Kidney (tissue), 14 donors: ENCODE results near the gene TUBB4A. TPM values are rescaled to one million over a fixed set of nuclear protein-coding genes. Genes with fewer than 3 reads are reported as not detected.

Source experiments
- DNase-seq, 5 donors: peaks; one replicate each; pipeline ENCODE4 v3.0.0-alpha.2; 2013 to 2020
- FAIRE-seq: peaks from 2 replicates; lab custom pipeline; 2012; peaks lifted over from hg19 to GRCh38; lab: Jason Lieb, UNC
- H3K27ac ChIP-seq, 2 donors: one replicate each; pipeline ENCODE4 v1.7.0; 2013; ENCODE audit warnings: low read depth in 2 of 2, low read length in 2 of 2, inconsistent platforms in 1 of 2
- H3K27me3 ChIP-seq: one replicate; pipeline ENCODE4 v1.7.1; 2013; ENCODE audit warnings: low read length, inconsistent platforms; ENCODE audit not compliant: control insufficient read depth, insufficient read depth
- H3K36me3 ChIP-seq, 3 donors: one replicate each; pipeline versions ENCODE4 v1.7.0 to v1.7.1; 2013; ENCODE audit warnings: low read length in 3 of 3, control low read depth in 1 of 3, inconsistent platforms in 1 of 3; ENCODE audit not compliant: insufficient read depth in 3 of 3, control insufficient read depth in 2 of 3
- H3K4me1 ChIP-seq, 3 donors: one replicate each; pipeline versions ENCODE4 v1.7.0 to v1.7.1; 2013; ENCODE audit warnings: low read length in 3 of 3, inconsistent platforms in 1 of 3, low read depth in 1 of 3; ENCODE audit not compliant: control insufficient read depth in 2 of 3, insufficient read depth in 2 of 3
- H3K4me3 ChIP-seq, 3 donors: one replicate each; pipeline versions ENCODE4 v1.7.0 to v1.8.1; 2013; ENCODE audit warnings: low read length in 3 of 3, control low read depth in 1 of 3, inconsistent platforms in 1 of 3
- H3K9ac ChIP-seq, 3 donors: one replicate each; pipeline versions ENCODE4 v1.7.0 to v1.7.1; 2013; ENCODE audit warnings: low read length in 3 of 3, control low read depth in 1 of 3, inconsistent platforms in 1 of 3
- H3K9me3 ChIP-seq, 3 donors: one replicate each; pipeline versions ENCODE4 v1.7.0 to v1.7.1; 2013; ENCODE audit warnings: low read length in 3 of 3, control low read depth in 1 of 3, inconsistent platforms in 1 of 3; ENCODE audit not compliant: control insufficient read depth in 2 of 3, insufficient read depth in 1 of 3
- intact Hi-C: fragments of 100-400 bp; cut with DNase I; formaldehyde crosslinking; loops from one replicate; pipeline ENCODE4 v1.11.1; 2022
- polyA plus RNA-seq: library from polyadenylated mRNA; stranded (reverse); fragments of 350-450 nt; fragmentation: Illumina TruSeq; extraction: RNeasy Lipid Tissue Mini Kit (QIAGEN cat#74804); gene quantifications from one replicate; pipeline ENCODE4 v1.2.3, GENCODE V29; 2014; ENCODE audit warnings: low read depth, low replicate concordance; ENCODE audit not compliant: insufficient read depth
- total RNA-seq: library from RNA; stranded (reverse); fragmentation: NEBNext Ultra II Directional; extraction: Animal tissue kit (Norgen Biotek cat#: 25700); gene quantifications from one replicate; pipeline ENCODE4 v1.2.1, GENCODE V29; 2021
- TF ChIP-seq, protein P1 (sequence below): IDR thresholded peaks from 3 replicates; pipeline ENCODE4 v1.5.1; 2012; ENCODE audit warnings: mild to moderate bottlenecking, moderate library complexity, borderline replicate concordance; ENCODE audit not compliant: insufficient read depth; ENCODE audit errors: extremely low read depth
- donor health status: control.
- donor health status: control.
- donor health status: control.
- donor health status: control.
- donor health status: control.
- donor health status: DM: yes; HTN: yes; CAD: no.
- donor health status: Normal renal cell carcinoma (clear cell type).

TUBB4A gene
- total and polyA plus RNA-seq, 2 donors from 2014 or later = 4.4 to 11.3 TPM

DNA sequence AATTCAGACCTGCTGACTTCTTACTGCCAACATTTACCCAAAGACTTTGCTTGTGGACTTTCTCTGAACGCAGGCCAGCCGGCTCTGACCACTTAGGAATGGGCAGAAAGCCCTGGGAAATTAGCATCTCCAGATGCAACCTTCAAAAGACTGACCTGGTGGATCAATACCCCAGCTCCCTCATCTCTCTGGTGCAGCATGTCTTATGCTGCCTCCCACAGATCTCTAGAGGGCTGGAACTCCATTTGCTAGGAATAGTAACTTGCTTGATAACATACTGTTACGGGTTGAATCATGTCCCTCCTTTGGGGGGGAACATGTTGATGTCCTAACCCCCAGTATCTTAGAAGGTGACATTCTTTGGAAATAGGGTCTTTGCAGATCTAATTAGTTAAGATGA, 55.7 kb downstream of the TUBB4A start:
- intact Hi-C loops = no loop called here
- FAIRE-seq = no peak
- Histone ChIP-seq H3K27me3 (no peaks in the 10 kb centered on the region), H3K9me3 (no peaks in the 10 kb centered on the region), H3K4me3 (no peak overlapping the region), H3K9ac (no peak overlapping the region), H3K36me3 (peaks cover 0 to 7% (median 0%) of the 10 kb centered on the region in 3 donors), H3K4me1 (no peaks in the 10 kb centered on the region), H3K27ac (no peak overlapping the region)
- TF ChIP-seq, protein P1, sequence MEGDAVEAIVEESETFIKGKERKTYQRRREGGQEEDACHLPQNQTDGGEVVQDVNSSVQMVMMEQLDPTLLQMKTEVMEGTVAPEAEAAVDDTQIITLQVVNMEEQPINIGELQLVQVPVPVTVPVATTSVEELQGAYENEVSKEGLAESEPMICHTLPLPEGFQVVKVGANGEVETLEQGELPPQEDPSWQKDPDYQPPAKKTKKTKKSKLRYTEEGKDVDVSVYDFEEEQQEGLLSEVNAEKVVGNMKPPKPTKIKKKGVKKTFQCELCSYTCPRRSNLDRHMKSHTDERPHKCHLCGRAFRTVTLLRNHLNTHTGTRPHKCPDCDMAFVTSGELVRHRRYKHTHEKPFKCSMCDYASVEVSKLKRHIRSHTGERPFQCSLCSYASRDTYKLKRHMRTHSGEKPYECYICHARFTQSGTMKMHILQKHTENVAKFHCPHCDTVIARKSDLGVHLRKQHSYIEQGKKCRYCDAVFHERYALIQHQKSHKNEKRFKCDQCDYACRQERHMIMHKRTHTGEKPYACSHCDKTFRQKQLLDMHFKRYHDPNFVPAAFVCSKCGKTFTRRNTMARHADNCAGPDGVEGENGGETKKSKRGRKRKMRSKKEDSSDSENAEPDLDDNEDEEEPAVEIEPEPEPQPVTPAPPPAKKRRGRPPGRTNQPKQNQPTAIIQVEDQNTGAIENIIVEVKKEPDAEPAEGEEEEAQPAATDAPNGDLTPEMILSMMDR = no peak
- no peak for DNase-seq

Other genes with a start within 250 kb of the TUBB4A start
- gene MLLT1, start 222.3 kb downstream of the TUBB4A start, total RNA-seq = 53.2 TPM
- gene MLLT1, start 222.3 kb downstream of the TUBB4A start, polyA plus RNA-seq = 32.0 TPM
- gene ACER1, start 168.7 kb downstream of the TUBB4A start, total RNA-seq = not detected
- gene ACER1, start 168.7 kb downstream of the TUBB4A start, polyA plus RNA-seq = not detected
- 63.7 TPM for gene CLPP, start 140.8 kb downstream of the TUBB4A start, total RNA-seq
- 104 TPM for gene CLPP, start 140.8 kb downstream of the TUBB4A start, polyA plus RNA-seq
- 70.3 TPM for gene ALKBH7, start 129.5 kb downstream of the TUBB4A start, total RNA-seq
- gene ALKBH7, start 129.5 kb downstream of the TUBB4A start, polyA plus RNA-seq = 175 TPM
- gene PSPN, start 126.4 kb downstream of the TUBB4A start, total RNA-seq = 2.0 TPM
- 1.9 TPM for gene PSPN, start 126.4 kb downstream of the TUBB4A start, polyA plus RNA-seq
- gene GTF2F1, start 109.1 kb downstream of the TUBB4A start, total RNA-seq = 61.7 TPM
- gene GTF2F1, start 109.1 kb downstream of the TUBB4A start, polyA plus RNA-seq = 44.1 TPM
- 175 TPM for gene KHSRP, start 77.5 kb downstream of the TUBB4A start, total RNA-seq
- 52.9 TPM for gene KHSRP, start 77.5 kb downstream of the TUBB4A start, polyA plus RNA-seq
- 0.28 TPM for gene SLC25A41, start 68.5 kb downstream of the TUBB4A start, total RNA-seq
- gene SLC25A41, start 68.5 kb downstream of the TUBB4A start, polyA plus RNA-seq = 0.69 TPM
- gene SLC25A23, start 42.5 kb downstream of the TUBB4A start, total RNA-seq = 76.6 TPM
- gene SLC25A23, start 42.5 kb downstream of the TUBB4A start, polyA plus RNA-seq = 69.2 TPM
- 58.2 TPM for gene CRB3, start 38.0 kb downstream of the TUBB4A start, total RNA-seq
- 51.9 TPM for gene CRB3, start 38.0 kb downstream of the TUBB4A start, polyA plus RNA-seq
- gene DENND1C, start 20.5 kb downstream of the TUBB4A start, total RNA-seq = 8.2 TPM
- 2.6 TPM for gene DENND1C, start 20.5 kb downstream of the TUBB4A start, polyA plus RNA-seq
- gene TNFSF9, start 28.7 kb upstream of the TUBB4A start, total RNA-seq = 1.1 TPM
- 0.62 TPM for gene TNFSF9, start 28.7 kb upstream of the TUBB4A start, polyA plus RNA-seq
- gene CD70, start 88.8 kb upstream of the TUBB4A start, total RNA-seq = 0.76 TPM
- gene CD70, start 88.8 kb upstream of the TUBB4A start, polyA plus RNA-seq = not detected
- 2.5 TPM for gene TNFSF14, start 167.9 kb upstream of the TUBB4A start, total RNA-seq
- not detected for gene TNFSF14, start 167.9 kb upstream of the TUBB4A start, polyA plus RNA-seq
- 3,831 TPM for gene C3, start 218.3 kb upstream of the TUBB4A start, total RNA-seq
- gene C3, start 218.3 kb upstream of the TUBB4A start, polyA plus RNA-seq = 452 TPM
- 113 TPM for gene GPR108, start 235.3 kb upstream of the TUBB4A start, total RNA-seq
- gene GPR108, start 235.3 kb upstream of the TUBB4A start, polyA plus RNA-seq = 144 TPM
- gene TRIP10, start 237.4 kb upstream of the TUBB4A start, total RNA-seq = 92.9 TPM
- gene TRIP10, start 237.4 kb upstream of the TUBB4A start, polyA plus RNA-seq = 57.5 TPM